Astrocyte of the cerebellum (primary cell): Measurements from ENCODE around the gene NAPB.
A peak's percentile ranks its signal among the peaks of the same experiment; 100 is the strongest.

Experiments used
- DNase-seq: peaks from one replicate; pipeline ENCODE4 v3.0.0-alpha.2; 2011; ENCODE audit warnings: low read depth
- H3K4me3 ChIP-seq: 2 replicates; pipeline ENCODE4 v1.5.1; 2011; ENCODE audit warnings: mild to moderate bottlenecking, low read depth, low read length, moderate library complexity
- in situ Hi-C: cut with HindIII; loops from 2 replicates; pipeline ENCODE4 v1.10.0; 2017; ENCODE audit warnings: low sequenced_read_pairs
- TF ChIP-seq, protein P1 (sequence below): IDR thresholded peaks from 2 replicates; pipeline ENCODE4 v1.5.1; 2012; ENCODE audit warnings: low read length, low read depth, moderate library complexity, mild to moderate bottlenecking; ENCODE audit errors: missing control alignments

The NAPB gene

DNA sequence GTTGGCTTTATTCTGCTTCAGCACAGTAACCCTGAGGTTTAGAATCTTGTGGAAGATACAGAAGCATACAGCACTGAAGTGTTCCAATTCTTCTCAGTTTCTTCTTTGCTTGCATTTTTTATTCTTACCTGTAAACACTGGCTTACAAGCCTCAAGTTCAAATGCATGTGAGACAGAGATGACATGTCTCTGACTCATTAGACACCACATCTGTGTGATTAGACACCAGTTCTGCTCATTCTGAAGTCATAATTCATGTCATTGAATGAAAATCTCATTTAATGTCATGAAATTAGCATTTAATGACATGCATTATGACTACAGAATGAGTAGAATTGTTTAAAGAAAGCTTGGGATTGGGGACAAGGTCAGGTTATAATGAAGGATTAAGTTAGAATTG lies 53.5 kb downstream of the NAPB start:
- H3K4me3 ChIP-seq, result no peak overlapping the region
- in situ Hi-C loops, result no loop called here
- no peak for DNase-seq
- TF ChIP-seq, protein P1, sequence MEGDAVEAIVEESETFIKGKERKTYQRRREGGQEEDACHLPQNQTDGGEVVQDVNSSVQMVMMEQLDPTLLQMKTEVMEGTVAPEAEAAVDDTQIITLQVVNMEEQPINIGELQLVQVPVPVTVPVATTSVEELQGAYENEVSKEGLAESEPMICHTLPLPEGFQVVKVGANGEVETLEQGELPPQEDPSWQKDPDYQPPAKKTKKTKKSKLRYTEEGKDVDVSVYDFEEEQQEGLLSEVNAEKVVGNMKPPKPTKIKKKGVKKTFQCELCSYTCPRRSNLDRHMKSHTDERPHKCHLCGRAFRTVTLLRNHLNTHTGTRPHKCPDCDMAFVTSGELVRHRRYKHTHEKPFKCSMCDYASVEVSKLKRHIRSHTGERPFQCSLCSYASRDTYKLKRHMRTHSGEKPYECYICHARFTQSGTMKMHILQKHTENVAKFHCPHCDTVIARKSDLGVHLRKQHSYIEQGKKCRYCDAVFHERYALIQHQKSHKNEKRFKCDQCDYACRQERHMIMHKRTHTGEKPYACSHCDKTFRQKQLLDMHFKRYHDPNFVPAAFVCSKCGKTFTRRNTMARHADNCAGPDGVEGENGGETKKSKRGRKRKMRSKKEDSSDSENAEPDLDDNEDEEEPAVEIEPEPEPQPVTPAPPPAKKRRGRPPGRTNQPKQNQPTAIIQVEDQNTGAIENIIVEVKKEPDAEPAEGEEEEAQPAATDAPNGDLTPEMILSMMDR, result no peak

DNA sequence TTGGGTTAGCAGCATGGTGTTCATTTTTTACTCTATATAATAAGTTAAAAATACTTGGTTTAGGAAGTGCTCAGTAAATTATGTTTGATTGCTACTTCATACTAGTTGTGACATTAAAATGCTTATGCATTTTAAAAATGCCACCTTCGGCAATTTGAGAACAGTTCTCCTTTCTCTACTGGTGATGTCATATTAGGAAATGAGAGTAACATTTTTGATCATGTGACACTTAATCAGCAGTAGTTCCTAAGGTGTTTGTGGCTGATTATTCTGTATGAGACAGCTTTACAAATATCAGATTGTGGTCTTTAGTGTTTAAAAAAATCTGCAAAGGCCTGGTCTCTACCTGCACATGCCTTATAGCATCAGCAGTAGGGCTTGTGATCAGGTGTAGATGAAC lies 54.9 kb downstream of the NAPB start:
- no peak for DNase-seq
- in situ Hi-C loops, result no loop called here
- TF ChIP-seq, protein P1, result no peak
- no peak overlapping the region for H3K4me3 ChIP-seq

DNA sequence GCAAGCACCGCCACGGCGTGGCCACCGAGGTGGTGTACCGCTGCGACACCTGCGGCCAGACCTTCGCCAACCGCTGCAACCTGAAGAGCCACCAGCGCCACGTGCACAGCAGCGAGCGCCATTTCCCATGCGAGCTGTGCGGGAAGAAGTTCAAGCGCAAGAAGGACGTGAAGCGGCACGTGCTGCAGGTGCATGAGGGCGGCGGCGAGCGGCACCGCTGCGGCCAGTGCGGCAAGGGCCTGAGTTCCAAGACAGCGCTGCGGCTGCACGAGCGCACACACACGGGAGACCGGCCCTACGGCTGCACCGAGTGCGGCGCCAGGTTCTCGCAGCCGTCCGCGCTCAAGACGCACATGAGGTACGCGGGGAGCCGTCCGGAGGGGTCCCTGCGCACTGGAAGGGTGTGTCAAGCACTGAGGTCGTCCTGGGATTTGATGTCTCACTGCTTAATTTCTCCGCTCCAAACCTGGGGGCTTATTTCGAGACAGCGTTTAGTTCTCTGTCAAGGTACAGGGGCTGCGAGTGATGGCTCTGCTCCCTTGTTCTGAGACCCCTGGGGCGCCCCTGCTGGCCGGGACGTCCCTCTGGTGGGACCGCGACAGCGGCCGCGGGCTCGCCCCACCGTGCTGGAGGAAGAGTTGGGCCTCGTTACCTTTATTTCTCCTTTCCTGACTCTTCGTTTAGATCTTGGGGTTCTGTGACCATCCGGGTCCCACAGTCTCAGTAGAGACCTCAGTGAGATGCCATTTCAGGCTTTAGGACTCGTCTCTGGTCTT lies 55.7 kb downstream of the NAPB start:
- in situ Hi-C loops, result no loop called here
- TF ChIP-seq, protein P1, result no peak
- no peak for DNase-seq
- no peak overlapping the region for H3K4me3 ChIP-seq

DNA sequence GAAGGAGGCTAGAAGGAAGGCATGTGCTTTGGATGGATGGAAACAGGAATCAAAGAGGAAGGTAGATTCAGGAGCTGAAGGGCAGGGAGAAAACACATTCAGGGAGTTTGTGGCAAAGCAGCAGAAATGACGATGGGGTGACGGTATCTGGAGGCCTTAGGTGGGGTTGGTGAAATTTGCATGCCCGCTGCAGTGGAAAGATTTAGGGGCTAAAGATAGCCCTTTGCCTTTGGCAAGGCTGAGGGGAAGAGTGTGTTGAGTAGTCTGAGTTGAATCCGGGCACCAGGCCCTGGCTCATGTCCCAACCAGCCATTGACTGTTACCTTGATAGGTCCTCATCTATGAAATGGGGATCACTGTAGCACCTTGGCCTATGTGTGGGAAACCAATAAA lies 58.0 kb downstream of the NAPB start:
- peak overlapping the region; percentile 80 for H3K4me3 ChIP-seq
- DNase-seq, result no peak
- in situ Hi-C loops, result no loop called here
- TF ChIP-seq, protein P1, result no peak

DNA sequence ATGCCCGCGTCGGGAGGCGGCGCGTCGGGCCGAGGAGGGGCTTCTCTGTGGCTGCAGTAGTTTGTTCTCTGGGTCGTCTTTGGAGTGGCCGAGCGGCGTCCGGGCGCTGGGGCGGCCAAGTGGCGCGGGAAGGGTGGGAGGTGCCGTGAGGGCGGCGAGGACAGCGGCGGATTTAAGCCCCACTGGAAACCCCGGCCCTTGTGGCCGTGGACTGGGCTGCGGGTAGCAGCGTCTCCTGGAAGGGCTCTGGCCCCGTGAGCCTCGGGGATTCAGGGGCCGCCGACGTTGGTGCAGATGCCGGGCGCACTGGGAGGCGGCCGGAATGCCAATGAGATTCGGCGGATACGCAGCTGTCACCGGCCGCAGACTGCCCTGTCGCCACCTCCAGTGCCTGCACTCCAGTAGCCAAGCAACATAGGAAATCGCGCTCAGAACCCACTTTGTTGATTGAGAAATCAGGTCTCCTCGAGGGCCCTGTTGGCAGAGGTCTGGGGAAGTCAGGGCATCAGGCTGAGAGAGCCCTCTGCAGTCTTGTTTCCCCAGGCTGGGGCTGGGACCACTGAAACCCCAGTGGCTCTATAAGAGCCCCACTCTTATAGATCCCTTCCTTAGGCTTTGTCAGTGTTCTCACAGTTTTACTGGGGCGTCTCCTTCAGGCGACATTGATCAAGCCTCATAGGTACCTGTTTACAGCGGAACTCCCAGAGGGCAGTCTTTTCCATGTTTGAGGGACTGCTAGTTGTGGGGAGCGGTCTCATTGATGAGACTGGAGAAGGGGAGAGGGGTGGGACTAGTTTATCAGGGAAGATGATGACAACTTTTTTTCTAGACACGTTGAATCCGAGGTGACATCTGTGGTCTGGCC lies 58.7 kb downstream of the NAPB start:
- DNase-seq, result no peak
- H3K4me3 ChIP-seq, result peak overlapping the region; percentile 80
- in situ Hi-C loops, result no loop called here
- TF ChIP-seq, protein P1, result no peak

DNA sequence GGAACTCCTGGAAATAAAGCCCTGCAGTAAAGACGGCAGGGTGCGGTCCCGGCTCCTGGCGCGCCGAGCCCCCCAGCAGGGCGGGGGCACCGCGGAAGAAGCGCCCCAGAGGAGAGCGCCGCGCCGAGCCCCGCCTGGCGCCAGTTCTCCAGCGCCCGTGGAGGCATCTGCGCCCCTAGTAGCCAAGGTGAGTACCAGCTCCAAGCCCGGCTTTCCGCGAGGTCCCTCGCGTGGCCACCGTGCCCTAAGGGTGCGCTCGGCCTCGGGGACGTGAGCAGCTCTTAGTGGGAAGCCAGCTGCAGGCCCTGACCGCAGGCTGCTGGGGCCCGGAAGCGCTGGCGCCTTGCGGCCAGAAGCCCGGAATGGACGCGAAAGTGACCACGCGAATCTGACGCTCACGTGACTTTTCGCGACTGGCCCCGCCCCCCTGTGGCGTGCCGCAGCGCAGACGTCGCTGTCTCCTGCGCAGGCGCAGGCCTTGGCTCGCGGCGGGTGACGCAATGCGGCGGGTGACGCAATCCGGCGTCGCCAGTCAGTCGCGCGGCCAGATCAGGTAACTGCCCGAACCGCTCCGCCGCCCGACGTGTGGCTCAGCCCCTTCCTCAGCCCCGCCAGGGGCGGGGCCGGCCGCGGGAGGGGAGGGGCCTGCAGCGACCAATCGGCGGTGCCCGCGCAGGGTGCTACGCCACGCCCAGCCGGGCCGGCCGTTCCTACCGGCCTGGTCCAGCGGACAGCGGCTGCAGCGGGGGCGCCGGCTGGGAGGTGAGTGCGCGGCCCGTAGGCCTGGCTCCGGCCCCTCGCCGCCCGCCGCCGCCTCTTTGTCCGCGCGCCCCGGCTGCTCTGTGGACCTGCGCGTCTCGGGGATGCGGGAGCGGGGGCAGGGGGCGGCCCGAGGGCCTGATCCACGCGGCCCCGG lies 59.6 kb downstream of the NAPB start, which contains the start of gene GZF1:
Gene GZF1, plus strand, starts transcription at position 707 of the 916 bp plus-strand sequence. CDS start 2,202 bp downstream, outside the sequence.
- H3K4me3 ChIP-seq, result peak within 1 kb of the TSS; percentile 80
- peak; percentile 94 for DNase-seq
- in situ Hi-C loops, result no loop called here
- TF ChIP-seq, protein P1, result no peak
